NCI-H526 treated with DMSO at 0.1 percent for 48 hours (cell line): ENCODE results near the gene NDOR1.

ENCODE experiments used
- DNase-seq: peaks from one replicate; lab custom pipeline; 2025; lab: John Stamatoyannopoulos, UW

NDOR1 gene

GRCh38 chr9:137262909-137263285, 57.4 kb downstream of the NDOR1 start:
- no peak for DNase-seq

GRCh38 chr9:137263506-137263905, 58.0 kb downstream of the NDOR1 start:
- no peak for DNase-seq

- DNase-seq = no peak
These were observed 58.6 kb downstream of the NDOR1 start for GRCh38 chr9:137264067-137264466.

GRCh38 chr9:137265496-137266161, 60.1 kb downstream of the NDOR1 start:
- no peak for DNase-seq

- no peak for DNase-seq
These were observed 60.6 kb downstream of the NDOR1 start for GRCh38 chr9:137266162-137266527.
